Colonic mucosa (tissue), 4 donors: Measurements from ENCODE around the gene KIAA0825. TPM values are rescaled to one million over a fixed set of nuclear protein-coding genes. Genes with fewer than 3 reads are reported as not detected.

Experiments used
- DNase-seq: peaks from one replicate; pipeline ENCODE4 v3.0.0-alpha.2; 2020
- H3K27ac ChIP-seq: fragments of 200-600 bp; one replicate; pipeline ENCODE4 v1.8.0; 2021
- H3K27me3 ChIP-seq: fragments of 200-600 bp; one replicate; pipeline ENCODE4 v1.8.0; 2021
- H3K36me3 ChIP-seq: fragments of 200-600 bp; one replicate; pipeline ENCODE4 v1.8.0; 2021
- H3K4me1 ChIP-seq: fragments of 200-600 bp; one replicate; pipeline ENCODE4 v1.8.0; 2021; ENCODE audit warnings: mild to moderate bottlenecking
- H3K4me3 ChIP-seq: fragments of 200-600 bp; one replicate; pipeline ENCODE4 v1.8.0; 2021
- H3K9ac ChIP-seq, 2 donors: one replicate each; pipeline ENCODE4 v1.7.0; 2013; ENCODE audit warnings: control low read depth in 2 of 2, low read depth in 2 of 2, low read length in 2 of 2
- H3K9me3 ChIP-seq: fragments of 200-600 bp; one replicate; pipeline ENCODE4 v1.8.0; 2021
- CTCF ChIP-seq: fragments of 200-600 bp; IDR thresholded peaks from one replicate; pipeline ENCODE4 v1.8.0; 2022; ENCODE audit warnings: antibody characterized with exemption, mild to moderate bottlenecking
- intact Hi-C: fragments of 100-400 bp; cut with DNase I; formaldehyde crosslinking; loops from one replicate; pipeline ENCODE4 v1.14.1; 2022
- total RNA-seq, 2 donors: library from RNA; stranded (reverse); fragmentation: NEBNext Ultra II Directional in 1 of 2; extraction: Animal tissue kit (Norgen Biotek cat#: 25700) in 1 of 2; gene quantifications; one replicate each; pipeline ENCODE4 v1.2.1, GENCODE V29; 2021
- donor health status: healthy.
- donor health status: DM: no; HTN: no; CAD: no.
- donor health status: DM: no; HTN: no; CAD: no.

Gene KIAA0825
- total RNA-seq, 2 donors from 2014 or later = 1.1 to 1.5 TPM

- no peaks in the 10 kb centered on the region for H3K9me3 ChIP-seq
- DNase-seq = no peak
- no peaks in the 10 kb centered on the region for H3K4me1 ChIP-seq
- no peak for TF ChIP-seq CTCF
- H3K9ac ChIP-seq = no peak overlapping the region
- no peaks in the 10 kb centered on the region for H3K36me3 ChIP-seq
- intact Hi-C loops = no loop called here
- H3K27ac ChIP-seq = no peak overlapping the region
- no peak overlapping the region for H3K4me3 ChIP-seq
- no peaks in the 10 kb centered on the region for H3K27me3 ChIP-seq
Measured at GRCh38 chr5:94615862-94616261, 2.5 kb downstream of the KIAA0825 start.

- H3K27ac ChIP-seq = no peak overlapping the region
- no peak for DNase-seq
- H3K9me3 ChIP-seq = no peaks in the 10 kb centered on the region
- H3K27me3 ChIP-seq = no peaks in the 10 kb centered on the region
- no peak for TF ChIP-seq CTCF
- intact Hi-C loops = no loop called here
- no peak overlapping the region for H3K4me3 ChIP-seq
- H3K36me3 ChIP-seq = no peaks in the 10 kb centered on the region
- H3K9ac ChIP-seq = no peak overlapping the region
- H3K4me1 ChIP-seq = no peaks in the 10 kb centered on the region
Measured at GRCh38 chr5:94614156-94614805, 4.1 kb downstream of the KIAA0825 start.

GRCh38 chr5:94613583-94613982 is 4.8 kb downstream of the KIAA0825 start:
- intact Hi-C loops = no loop called here
- Histone ChIP-seq H3K36me3 (no peaks in the 10 kb centered on the region), H3K4me1 (no peaks in the 10 kb centered on the region), H3K9me3 (no peaks in the 10 kb centered on the region), H3K9ac (no peak overlapping the region), H3K27ac (no peak overlapping the region), H3K4me3 (no peak overlapping the region), H3K27me3 (no peaks in the 10 kb centered on the region)
- no peak for TF ChIP-seq CTCF
- no peak for DNase-seq

GRCh38 chr5:94595281-94595840 is 23.0 kb downstream of the KIAA0825 start:
- Histone ChIP-seq H3K9me3 (no peaks in the 10 kb centered on the region), H3K27me3 (no peaks in the 10 kb centered on the region), H3K4me3 (no peak overlapping the region), H3K9ac (no peak overlapping the region), H3K27ac (no peak overlapping the region), H3K4me1 (no peaks in the 10 kb centered on the region), H3K36me3 (no peaks in the 10 kb centered on the region)
- intact Hi-C loops = no loop called here
- DNase-seq = no peak
- no peak for TF ChIP-seq CTCF

GRCh38 chr5:94577466-94578245 is 40.7 kb downstream of the KIAA0825 start:
- H3K9ac ChIP-seq = no peak overlapping the region
- no peaks in the 10 kb centered on the region for H3K27me3 ChIP-seq
- no peak overlapping the region for H3K27ac ChIP-seq
- no peak overlapping the region for H3K4me3 ChIP-seq
- intact Hi-C loops = no loop called here
- no peaks in the 10 kb centered on the region for H3K4me1 ChIP-seq
- no peaks in the 10 kb centered on the region for H3K36me3 ChIP-seq
- no peaks in the 10 kb centered on the region for H3K9me3 ChIP-seq
- no peak for DNase-seq
- TF ChIP-seq CTCF = no peak
